Stimulated activated CD8-positive, alpha-beta memory T cell treated with anti-CD3 and anti-CD28 coated beads, Interleukin-4, amount 100 ng/mL, for 1 hour (primary cell): ENCODE data around the gene MNDA.
"Not testable (repeated sequence)": the region's sequence is repeated elsewhere in the genome, so short reads cannot be mapped to it uniquely, and the experiment has no call there.

Source experiments
- DNase-seq, 2 donors: peaks; one replicate each; pipeline ENCODE4 v3.0.0-alpha.2; 2020; ENCODE audit warnings: low read depth in 2 of 2, low spot score in 1 of 2

MNDA gene

GRCh38 chr1:158838660-158839059 lies 7.5 kb downstream of the MNDA start:
- no peak for DNase-seq

- no peak for DNase-seq
Observed at GRCh38 chr1:158839566-158839965, 8.4 kb downstream of the MNDA start.

GRCh38 chr1:158840236-158840635 lies 9.1 kb downstream of the MNDA start:
- no peak for DNase-seq

GRCh38 chr1:158864595-158864994 lies 33.4 kb downstream of the MNDA start:
- DNase-seq: no peak

GRCh38 chr1:158870438-158870837 lies 39.3 kb downstream of the MNDA start:
- DNase-seq: not testable (repeated sequence)

GRCh38 chr1:158873141-158873540 lies 42.0 kb downstream of the MNDA start:
- DNase-seq: no peak

- no peak for DNase-seq
Observed at GRCh38 chr1:158893654-158894053, 62.5 kb downstream of the MNDA start.

GRCh38 chr1:158898722-158899121 lies 67.6 kb downstream of the MNDA start:
- DNase-seq: no peak
